NCI-H128 (cell line): ENCODE results near the gene RFXANK.
"Not testable (repeated sequence)": the region's sequence is repeated elsewhere in the genome, so short reads cannot be mapped to it uniquely, and the experiment has no call there.

Source experiments
- DNase-seq: peaks from one replicate; lab custom pipeline; 2025; ENCODE audit not compliant: unreplicated experiment; lab: John Stamatoyannopoulos, UW

The RFXANK gene

DNA sequence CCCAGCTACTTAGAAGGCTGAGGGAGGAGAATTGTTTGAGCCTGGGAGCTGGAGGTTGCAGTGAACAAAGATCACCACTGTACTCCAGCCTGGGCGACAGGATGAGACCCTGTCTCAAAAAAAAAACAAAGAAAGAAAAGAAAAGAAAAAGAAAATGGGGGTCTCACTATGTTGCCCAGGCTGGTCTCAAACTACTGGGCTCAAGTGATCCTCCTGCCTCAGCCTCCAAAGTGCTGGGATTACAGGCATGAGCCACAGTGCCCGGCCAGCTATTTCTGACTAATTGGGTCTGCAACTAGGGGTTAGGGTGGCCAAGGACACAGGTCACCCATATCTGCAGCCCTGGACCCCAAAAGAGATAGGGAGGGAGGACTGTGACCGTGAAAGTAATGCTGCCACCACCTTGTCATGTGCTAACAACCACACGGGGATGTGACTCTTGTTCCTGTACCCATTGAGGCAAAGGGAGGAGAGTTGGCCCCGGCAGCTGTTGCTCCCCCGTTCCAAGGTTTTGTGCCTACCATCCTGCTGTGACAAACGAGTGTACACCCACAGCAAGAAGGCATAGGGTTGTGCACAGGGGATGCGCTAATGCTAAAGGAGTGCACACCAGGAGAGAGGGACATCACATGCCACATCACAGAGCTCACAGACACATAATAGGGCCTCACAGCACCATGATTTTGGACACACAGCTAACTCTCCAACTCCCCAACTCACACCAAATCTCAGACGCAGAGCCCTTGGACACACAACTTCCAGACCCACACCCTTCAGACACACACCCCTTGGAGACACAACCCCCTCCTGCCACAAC lies 22.6 kb upstream of the RFXANK start:
- no peak for DNase-seq

DNA sequence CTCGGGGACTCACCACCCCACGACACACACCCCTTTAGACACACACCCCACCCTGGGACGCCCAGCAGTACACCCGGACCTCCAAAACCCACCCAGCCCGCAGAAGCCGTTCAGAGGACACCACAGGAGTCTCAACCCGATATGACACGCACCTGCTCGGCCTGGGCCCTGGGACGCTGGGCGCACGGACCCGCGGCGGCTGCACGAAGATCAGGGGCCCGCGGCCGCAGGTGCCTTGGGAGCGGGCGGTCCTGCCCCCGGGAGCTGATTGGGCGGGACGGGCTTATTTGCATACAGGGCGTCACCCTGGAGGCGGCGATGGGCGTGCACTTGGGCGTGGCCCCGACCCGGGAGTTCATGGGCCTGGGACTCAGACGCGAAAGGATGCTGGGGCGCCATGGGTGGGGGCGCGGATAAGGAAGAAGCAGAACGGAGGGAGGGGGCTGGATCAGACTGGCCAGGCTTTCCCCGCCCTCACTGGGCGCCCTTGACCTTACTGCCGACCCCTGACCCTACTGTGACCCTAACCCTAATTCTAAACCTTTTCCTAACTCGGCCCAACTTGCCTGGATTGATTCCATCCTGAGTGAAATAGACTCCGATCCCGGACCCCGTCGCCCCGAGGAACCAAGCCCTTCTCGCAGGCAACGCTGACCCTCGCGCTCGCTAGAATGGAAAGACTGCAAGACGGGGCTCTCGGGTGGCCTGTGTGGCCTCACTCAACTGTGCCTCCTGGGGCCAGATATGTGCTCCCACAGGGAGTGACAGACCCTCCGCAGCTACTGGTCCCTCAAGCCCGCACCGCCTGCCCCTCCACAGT lies 21.8 kb upstream of the RFXANK start, which contains the start of gene MEF2B:
Gene MEF2B (minus strand): TSS at position 211 of the 820 bp plus-strand sequence. CDS start 19,528 bp downstream, outside the sequence.
- peak; percentile 70 for DNase-seq

DNA sequence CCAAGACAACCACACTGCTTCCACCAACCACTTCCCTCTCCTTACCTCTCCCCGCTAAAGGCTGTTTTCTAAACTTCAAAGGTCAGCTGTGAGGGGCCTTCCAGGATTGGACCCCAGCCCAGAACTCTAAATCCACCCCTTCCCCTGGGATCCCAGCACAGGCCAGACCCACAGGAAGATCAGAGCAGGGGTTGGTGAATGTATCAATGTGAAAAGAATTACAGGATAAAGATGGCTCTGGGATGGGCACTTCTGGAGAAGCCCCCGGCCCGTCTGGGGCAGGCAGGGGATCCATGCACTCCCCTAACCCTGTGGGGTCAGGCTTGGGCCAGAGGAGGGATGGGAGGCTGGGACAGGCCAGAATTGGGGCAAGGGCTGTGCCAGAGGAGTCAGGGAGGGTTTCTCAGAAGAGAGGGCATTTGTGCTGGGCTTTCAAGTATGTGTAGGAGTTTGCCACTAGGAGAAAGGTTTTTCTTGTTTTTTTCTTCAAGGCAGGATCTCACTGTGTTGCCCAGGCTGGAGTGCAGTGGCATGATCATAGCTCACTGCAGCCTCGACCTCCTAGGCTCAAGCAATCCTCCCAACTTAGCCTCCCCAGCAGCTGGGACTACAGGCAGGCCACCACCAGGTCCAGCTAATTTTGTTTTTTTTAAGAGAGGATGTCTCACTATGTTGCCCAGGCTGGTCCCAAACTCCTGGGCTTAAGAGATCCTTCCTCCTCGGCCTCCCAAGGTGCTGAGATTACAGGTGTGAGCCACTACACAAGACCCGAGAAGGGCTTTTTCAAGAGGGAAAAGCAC lies 21.0 kb upstream of the RFXANK start:
- no peak for DNase-seq

DNA sequence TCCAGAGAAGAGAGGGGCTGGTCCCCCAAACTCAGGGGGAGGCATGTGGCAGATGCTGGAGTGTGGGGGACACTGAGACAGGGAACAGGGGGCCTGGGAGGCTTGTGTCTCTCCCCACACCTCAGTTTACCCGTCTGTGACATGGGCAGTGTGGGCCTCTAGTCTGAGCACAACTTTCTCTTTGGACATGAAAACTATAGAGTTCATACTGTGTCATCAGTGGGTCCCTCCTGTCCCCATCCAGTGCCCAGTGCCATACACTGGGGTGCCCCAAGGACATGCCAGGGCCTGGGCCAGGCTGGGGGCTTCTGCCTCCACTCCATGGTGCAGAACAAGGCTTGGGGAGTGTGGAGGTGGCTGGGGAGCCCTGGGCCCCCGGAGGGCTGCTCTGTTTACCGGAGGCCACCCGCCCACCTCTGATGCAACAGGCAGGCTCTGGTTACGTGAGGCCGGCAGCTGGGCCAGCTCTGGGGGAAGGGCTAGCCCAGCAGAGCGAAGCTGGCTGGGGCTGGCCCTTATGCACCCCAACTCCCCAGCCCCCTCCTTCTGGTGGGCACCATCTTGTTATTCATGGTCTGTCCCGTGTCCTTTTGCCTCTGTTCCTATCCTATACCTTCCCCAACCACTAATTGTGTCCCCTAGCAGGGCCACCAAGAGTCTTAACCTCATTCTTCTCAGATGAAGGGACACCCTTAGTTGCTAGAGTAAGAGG lies 20.1 kb upstream of the RFXANK start:
- no peak for DNase-seq

DNA sequence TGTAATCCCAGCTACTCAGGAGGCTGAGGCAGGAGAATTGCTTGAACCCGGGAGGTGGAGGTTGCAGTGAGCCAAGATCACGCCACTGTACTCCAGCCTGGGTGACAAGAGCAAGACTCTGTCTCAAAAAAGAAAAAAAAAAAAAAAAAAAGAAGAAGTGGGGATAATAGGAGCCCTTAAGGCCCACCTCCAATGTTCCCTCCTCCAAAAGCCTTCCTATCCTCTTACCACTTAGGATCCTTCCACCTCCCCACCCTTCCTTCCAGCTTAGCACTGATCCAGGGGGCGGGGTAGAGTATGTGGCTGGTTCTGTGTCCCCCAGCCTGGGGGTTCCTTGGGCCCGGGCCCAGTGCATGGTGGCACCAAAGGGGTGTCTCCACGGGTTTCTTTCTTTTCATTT lies 18.8 kb upstream of the RFXANK start:
- not testable (repeated sequence) for DNase-seq

DNA sequence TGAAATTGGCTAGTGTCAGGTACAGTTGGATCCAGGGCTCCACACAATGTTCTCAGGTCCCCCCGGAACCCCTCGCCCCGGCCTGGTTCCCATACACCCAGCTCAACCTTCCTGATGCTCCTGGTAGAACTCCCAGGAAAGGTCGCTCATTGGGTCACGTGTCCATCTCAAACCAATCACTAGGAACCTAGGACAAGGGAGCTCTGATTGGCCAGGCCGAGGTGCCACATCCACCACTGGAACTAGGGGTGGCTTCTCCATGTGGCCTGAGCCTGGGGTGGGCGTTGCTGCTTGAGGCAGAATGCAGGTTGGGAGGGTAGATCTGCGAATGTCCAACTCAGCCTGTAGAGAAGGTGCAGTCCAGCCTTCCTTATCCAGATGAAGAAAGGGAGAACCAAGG lies 15.1 kb upstream of the RFXANK start:
- DNase-seq: no peak

DNA sequence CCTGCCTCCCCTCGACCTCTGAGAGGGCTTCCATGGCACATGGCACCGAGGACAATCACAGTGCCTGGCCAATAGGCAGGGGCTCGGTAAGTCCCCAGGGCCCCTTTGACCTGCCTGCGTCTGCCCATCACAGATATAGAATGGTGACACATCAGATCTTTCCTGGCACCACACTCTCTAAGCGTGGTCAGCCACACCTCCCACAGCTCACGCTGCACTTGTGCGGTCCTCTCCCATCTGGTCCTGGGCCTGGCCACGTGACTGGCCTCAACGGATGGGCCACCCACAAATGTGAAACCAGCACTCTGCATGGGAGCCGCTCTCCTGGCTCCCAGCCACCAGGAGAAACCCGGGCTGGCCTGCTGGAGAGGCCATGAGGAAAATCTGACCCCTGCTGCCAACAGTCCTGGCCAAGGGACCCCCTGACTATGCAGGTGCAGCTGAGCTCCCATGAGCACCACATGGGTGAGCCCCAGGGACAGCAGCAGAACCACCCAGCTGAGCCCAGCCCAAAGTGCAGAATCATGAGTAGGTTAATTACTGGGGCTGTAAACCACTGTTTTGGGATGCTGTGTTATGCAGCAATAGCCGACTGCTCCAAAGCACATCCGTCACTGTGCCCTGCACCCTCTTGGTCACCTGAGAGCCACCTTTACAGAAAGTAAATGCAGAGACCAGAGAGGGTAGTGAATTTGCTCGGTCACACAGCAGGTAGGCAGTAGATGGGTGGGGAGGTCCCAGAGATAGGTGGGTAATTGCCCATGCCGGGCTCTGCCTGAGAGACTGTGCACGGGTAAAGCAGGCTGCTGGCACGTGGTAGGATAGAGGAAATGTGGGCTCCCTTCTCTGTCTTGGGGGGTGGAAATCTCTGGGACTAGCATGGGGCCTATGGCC lies 12.3 kb upstream of the RFXANK start:
- DNase-seq: no peak

DNA sequence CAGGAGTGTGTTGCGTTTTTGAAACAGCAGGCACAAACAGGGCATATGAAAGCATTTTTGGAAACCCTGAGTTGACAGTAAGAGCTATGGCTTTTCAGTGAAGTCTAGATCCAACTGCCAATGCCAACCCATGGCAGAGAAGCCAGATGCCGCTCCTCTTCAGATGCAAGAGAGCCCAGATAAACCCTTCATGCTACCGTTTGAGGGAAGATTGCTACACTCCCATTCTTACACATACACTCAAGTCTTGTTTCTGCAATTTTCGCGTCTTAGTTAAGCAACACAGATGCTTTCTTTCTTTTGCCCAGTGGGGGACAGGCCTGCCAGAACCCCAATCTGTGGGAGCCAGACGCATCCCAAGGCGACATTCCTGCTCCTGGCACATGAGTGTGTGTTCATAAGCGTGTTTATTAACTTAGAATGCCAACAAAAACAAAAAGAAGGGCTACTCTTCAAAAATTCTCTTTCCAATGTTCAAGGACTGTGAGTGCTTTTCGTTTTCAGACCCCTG lies 10.5 kb upstream of the RFXANK start:
- no peak for DNase-seq

DNA sequence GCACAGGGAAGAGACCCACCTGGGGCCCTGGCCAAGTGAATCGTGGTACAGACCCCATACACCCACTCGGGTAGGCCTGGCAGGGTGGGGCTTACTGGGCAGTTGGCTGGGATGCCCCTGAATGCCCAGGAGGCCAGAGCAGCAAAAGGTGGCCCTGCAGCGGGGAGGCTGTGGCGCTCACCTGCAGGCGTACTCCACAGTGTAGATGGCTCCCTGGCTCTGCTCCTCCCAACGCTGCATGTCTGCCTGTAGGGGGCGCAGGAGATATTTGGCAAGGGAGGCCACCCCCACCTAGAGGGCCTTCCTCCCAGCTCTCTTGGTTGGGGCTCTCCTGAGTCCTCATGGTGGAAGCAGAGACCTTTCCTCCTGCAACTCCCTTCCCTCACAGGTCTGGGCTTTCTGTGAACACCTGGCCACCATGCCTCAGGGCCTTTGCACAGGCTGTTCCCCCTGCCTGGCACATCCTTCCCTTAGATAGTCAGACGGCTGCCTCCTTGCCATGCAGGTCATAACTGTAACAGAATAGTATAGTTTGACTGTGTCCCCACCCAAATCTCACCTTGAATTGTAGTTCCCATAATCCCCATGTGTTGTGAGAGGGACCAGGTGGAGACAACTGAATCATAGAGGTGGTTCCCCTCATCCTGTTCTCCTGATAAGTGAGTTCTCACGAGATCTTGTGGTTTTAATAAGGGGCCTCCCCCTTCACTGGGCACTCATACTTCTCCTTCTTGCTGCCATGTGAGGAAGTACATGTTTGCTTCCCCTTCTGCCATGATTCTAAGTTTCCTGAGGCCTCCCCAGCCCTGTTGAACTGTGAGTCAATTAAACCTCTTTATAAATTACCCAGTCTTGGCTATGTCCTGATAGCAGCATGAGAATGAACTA lies 6.0 kb upstream of the RFXANK start:
- DNase-seq: peak; percentile 2

DNA sequence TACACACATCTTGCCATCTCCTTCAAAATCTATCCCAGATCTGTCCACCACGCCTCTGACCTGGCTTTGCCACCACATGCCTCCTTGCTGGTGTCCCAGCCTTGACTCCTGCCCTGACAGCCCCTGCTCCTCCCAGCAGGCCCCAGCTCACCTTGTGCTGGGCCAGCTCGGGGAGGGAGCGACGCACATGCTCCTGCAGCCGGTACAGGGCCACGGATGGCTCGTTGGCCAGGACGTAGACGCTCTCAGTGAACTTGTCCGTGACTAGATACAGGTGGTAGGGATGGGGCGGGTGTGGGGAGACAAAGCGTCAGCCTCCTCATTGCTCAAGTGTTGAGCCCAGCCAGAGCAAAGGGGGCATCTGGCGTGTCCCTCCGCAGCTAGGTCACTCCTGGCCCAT lies 5.3 kb upstream of the RFXANK start:
- no peak for DNase-seq

DNA sequence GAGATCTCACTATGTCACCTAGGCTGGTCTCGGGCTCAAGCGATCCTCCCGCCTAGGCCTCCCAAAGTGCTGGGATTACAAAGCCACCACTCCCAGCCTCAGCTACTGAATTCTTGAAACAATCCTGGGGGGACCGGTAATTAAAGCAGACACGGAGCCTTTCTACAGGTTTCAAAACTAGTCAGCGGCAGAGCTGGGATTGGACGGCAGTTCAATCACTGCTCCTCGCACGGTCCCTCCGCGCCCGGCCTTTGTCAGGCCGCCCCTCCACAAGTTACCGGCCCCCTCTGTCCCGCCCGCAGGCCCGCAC lies 335 bp upstream of the RFXANK start:
- DNase-seq: no peak

DNA sequence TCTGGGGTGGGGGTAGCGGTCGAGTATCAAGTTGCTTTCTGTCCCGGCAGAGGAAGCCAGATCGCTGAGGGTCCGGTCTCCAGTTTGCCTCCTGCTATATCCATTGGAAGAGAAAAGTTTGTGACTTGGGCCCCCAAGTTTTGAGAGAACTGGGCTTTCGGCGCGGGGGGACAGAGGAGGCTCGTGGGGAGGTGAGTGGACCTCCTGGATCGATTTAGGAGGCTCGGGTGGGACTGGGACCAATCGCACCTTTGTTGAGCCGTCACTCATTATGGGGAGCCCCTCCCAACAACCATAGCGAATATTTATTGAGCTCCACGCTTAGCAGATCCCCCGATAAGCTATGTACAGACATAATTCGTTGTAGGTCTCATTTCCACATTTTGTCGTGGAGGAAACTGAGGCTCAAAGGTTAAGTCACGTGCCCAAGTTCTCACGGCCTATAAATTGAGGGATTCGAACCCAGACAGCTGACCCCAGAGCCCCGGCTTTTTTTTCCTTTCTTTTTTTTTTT lies 909 bp downstream of the RFXANK start:
- no peak for DNase-seq

DNA sequence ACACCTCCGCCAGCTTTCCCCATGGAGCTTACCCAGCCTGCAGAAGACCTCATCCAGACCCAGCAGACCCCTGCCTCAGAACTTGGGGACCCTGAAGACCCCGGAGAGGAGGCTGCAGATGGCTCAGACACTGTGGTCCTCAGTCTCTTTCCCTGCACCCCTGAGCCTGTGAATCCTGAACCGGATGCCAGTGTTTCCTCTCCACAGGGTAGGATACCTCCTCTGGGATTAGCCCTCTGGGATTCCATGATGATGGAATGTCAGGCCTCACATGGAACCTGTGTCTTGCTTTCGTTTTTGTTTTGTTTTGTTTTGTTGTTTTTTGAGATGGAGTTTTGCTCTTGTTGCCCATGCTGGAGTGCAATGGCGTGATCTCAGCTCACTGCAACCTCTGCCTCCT lies 1.9 kb downstream of the RFXANK start:
- no peak for DNase-seq

DNA sequence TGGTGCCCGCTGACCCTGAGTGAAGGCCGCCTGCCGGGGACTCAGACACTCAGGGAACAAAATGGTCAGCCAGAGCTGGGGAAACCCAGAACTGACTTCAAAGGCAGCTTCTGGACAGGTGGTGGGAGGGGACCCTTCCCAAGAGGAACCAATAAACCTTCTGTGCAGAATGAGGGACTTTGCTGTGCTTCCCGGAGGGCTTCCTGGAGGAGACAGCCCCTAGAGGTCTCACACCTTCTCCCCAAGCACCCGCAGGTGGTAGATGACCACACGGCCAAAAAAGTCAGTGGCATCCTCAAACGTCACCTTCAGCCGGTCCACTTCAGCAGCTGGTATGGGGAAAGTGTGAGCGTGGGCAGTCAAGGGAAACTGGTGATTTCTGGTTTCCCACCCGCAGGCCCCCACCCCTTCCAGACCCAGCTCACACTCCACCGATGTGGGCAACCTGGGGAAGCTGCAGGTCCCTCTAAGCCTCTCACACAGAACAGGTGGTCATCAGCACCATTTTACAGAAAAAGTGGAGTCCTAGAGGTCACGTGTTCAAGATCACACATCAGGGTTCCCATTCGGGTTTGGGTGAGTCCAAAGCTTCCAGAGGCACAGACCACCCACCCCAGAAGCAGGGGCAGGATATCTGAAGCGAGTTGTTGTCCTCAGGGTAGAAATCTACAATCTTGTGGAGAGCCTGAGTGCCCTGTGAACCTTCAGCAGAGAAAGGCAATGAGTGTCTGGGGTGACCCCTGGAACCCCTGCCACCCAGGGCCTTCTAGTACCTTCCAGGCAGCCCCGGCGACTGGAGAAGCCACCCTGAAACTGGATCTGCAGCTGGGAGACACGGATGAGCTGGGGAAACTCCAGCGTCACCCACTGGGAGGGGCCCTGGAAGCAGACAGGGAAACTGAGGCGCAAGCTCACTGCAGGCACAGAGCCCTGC lies 9.9 kb downstream of the RFXANK start:
- no peak for DNase-seq

DNA sequence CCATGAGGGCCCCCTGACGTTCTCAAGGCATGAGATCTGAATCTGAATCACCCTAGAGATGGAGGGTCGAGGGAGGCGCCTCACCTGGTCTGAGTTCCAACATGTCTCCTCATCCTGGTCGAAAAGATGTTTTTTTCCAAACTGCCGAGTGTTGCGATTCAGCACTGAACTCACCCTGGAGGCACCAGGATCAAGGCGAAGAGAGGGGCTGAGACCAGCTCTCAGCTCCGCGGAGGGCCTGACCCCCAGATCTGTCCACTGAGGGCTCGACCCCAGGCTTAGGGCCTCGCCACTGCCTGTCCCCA lies 10.6 kb downstream of the RFXANK start:
- no peak for DNase-seq

DNA sequence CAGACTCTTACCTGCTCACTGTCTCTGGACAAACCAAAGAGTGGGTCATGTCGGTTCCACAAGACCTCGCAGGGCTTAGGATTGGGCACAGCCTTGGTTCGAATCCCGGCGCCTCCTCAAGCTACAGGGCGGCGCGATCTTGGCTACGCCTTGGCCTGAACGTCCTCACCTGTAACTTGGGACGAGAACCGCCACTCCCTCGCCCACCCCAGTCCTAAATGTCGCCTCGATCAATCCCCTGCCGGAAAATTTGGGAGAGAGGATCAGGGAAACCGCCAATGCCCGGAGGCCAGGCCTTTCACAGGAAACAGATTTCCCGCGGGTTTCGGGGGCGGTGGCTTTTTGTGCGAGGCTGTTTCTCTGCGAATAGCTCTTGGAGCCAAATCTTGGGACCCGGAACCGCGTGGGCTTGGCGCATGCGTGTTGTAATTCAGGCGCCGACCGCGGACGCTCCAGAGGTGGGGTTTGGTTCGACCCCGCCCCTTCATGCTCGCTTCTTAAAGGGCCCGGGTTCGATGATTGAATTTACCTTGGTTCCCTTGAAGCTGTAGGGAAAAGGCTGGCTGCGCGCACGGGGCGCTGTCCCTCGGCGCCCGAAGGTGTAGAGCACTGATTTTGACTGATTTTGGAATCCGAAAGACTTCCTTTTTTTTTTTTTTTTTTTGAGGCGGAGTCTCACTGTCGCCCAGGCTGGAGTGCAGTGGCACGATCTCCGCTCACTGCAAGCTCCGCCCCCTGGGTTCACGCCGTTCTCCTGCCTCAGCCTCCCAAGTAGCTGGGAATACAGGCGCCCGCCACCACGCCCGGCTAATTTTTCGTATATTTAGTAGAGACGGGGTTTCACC lies 11.2 kb downstream of the RFXANK start, which contains the start of gene NR2C2AP:
Gene NR2C2AP (minus strand): TSS at position 403 of the 845 bp plus-strand sequence. CDS start 354 bp downstream, at position 49.
- DNase-seq: peak; percentile 67

DNA sequence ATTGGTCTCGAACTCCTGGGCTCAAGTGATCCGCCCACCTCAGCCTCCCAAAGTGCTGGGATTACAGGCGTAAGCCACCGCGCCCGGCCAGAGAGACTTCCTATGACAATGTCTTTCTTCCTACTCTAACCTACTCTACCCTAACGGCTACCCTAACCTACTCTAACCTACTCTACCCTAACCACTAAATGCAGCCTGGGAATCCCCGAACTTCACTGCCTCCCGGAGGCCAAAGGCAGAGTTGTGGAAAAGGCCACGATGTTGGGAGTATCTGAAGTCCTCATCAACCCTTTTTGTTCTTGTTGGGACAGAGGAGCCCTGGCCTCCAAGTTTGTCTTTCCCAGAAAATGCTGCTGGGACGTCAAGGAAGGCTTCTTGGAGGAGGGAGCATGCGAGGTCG lies 12.1 kb downstream of the RFXANK start:
- DNase-seq: no peak
